Pancreas (tissue), 10 donors: ENCODE measurements around the gene N4BP2L2. TPM values are rescaled to one million over a fixed set of nuclear protein-coding genes. Genes with fewer than 3 reads are reported as not detected.

Experiments used
- ATAC-seq, 4 donors: fragments of 200-7000 bp; cut with Tn5 transposase; one replicate each; pipeline versions ENCODE4 v1.8.0 to v1.9.1; 2020; ENCODE audit warnings: mild to moderate bottlenecking in 4 of 4, moderate library complexity in 4 of 4
- DNase-seq, 6 donors: peaks; one replicate each; pipeline ENCODE4 v3.0.0-alpha.2; 2020
- FAIRE-seq: peaks from 2 replicates; lab custom pipeline; 2012; peaks lifted over from hg19 to GRCh38; lab: Jason Lieb, UNC
- H3K27ac ChIP-seq, 4 donors: fragments of 200-600 bp; sonication (generic); 1 replicate in 3 of 4; 2 replicates in 1 of 4; pipeline versions ENCODE4 v1.5.0 to v1.8.0; 2020
- H3K27me3 ChIP-seq, 4 donors: fragments of 200-600 bp; one replicate each; pipeline ENCODE4 v1.8.0; 2021
- H3K36me3 ChIP-seq, 3 donors: fragments of 200-600 bp; sonication (generic) in 1 of 3; one replicate each; pipeline versions ENCODE4 v1.5.0 to v1.8.0; 2020 to 2021
- H3K4me1 ChIP-seq, 3 donors: fragments of 200-600 bp; one replicate each; pipeline ENCODE4 v1.8.0; 2021
- H3K4me3 ChIP-seq, 4 donors: fragments of 200-600 bp; sonication (generic) in 2 of 4; one replicate each; pipeline versions ENCODE4 v1.5.0 to v1.8.0; 2020 to 2021
- H3K9me3 ChIP-seq, 4 donors: fragments of 200-600 bp; one replicate each; pipeline ENCODE4 v1.8.0; 2021
- WGBS, 2 donors: extraction: QIAGEN DNeasy Blood & Tissue Kit; methylation state at CpG; one replicate each; pipeline ENCODE4 v1.1.7; 2013; 5-methylcytosine and 5-hydroxymethylcytosine counted together
- intact Hi-C, 3 donors: fragments of 100-400 bp; cut with DNase I; formaldehyde crosslinking; loops; one replicate each; pipeline versions ENCODE4 v1.11.1 to v1.14.2; 2022
- polyA plus RNA-seq, 2 donors: library from polyadenylated mRNA; stranded (reverse); fragments of 200-250 nt; gene quantifications; one replicate each; pipeline ENCODE4 v1.2.3, GENCODE V29; 2013
- total RNA-seq, 6 donors: library from RNA; stranded (reverse); fragmentation: NEBNext Ultra II Directional in 4 of 6; extraction: Animal tissue kit (Norgen Biotek cat#: 25700) in 4 of 6; gene quantifications; one replicate each; pipeline versions ENCODE4 v1.2.1 to v1.2.4, GENCODE V29; 2021 to 2023
- TF ChIP-seq, protein P1 (sequence below), 4 donors: fragments of 200-600 bp; sonication (generic) in 3 of 4; IDR thresholded peaks; one replicate each; pipeline versions ENCODE4 v1.5.0 to v1.8.0; 2021; ENCODE audit warnings: antibody characterized with exemption in 4 of 4
- donor health status: healthy with polysubstance abuse.
- donor health status: DM: no; HTN: no; CAD: no; lungs with moderate emphysema.
- donor health status: DM: no; HTN: no; CAD: no.
- donor health status: control.
- donor health status: control.
- donor health status: Bipolar disorder and iron deficiency.
- donor health status: DM: yes; HTN: yes; CAD: no.
- donor health status: DM: no; HTN: no; CAD: no.
- donor health status: DM: no; HTN: no; CAD: no.
- donor health status: DM: yes; HTN: yes; CAD: no.

Gene N4BP2L2
- total and polyA plus RNA-seq, 8 donors: 31.5 to 79.9 (median 50.3) TPM

DNA sequence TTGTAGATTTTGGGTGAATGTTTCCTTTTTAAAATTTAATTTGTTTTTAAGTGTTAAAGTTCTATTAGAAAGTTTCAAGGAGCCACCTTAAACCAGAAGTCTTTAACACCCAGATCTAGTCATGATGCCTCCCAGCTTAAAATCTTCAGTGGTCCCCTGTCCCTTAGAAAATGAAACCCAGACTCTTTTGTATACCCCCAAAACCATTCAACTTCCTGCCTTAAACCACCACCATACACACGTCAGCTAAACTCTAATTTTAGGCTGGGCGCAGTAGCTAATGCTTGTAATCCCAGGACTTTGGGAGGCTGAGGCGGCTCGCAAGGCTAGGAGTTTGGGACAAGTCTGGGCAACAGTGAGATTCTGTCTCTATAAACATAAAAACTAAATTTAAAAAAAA, 148.5 kb downstream of the N4BP2L2 start:
- 81 to 84% methylated on average over 4 of the region's 4 CpGs for WGBS, 2 donors
- Histone ChIP-seq H3K4me1 (no peaks in the 10 kb centered on the region), H3K36me3 (no peaks in the 10 kb centered on the region), H3K27ac (no peak overlapping the region), H3K9me3 (no peaks in the 10 kb centered on the region), H3K27me3 (no peaks in the 10 kb centered on the region), H3K4me3 (no peak overlapping the region)
- no peak for FAIRE-seq
- DNase-seq: no peak
- no peak for ATAC-seq
- intact Hi-C loops: no loop called here
- TF ChIP-seq, protein P1, sequence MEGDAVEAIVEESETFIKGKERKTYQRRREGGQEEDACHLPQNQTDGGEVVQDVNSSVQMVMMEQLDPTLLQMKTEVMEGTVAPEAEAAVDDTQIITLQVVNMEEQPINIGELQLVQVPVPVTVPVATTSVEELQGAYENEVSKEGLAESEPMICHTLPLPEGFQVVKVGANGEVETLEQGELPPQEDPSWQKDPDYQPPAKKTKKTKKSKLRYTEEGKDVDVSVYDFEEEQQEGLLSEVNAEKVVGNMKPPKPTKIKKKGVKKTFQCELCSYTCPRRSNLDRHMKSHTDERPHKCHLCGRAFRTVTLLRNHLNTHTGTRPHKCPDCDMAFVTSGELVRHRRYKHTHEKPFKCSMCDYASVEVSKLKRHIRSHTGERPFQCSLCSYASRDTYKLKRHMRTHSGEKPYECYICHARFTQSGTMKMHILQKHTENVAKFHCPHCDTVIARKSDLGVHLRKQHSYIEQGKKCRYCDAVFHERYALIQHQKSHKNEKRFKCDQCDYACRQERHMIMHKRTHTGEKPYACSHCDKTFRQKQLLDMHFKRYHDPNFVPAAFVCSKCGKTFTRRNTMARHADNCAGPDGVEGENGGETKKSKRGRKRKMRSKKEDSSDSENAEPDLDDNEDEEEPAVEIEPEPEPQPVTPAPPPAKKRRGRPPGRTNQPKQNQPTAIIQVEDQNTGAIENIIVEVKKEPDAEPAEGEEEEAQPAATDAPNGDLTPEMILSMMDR (IDR thresholded peaks at IDR 0.05): no peak

DNA sequence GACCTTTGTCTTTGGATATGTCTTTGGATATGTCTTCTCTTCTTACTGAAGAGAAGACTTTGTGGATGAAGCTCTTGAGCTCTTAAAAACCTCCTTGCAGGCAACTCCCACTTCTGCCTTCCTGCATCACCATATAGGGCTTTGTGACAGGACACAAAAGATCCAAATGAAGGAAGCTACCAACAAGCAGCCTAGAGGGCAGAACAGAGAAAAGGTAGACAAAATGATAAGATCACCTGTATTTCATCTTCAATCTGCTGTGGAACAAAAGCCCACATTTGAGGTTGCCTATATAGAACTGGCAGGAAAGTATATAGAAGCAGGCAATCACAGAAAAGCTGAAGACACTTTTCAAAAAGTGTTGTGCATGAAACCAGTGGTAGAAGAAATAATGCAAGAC, 153.2 kb downstream of the N4BP2L2 start:
- H3K9me3 ChIP-seq: no peaks in the 10 kb centered on the region
- intact Hi-C loops: no loop called here
- no peaks in the 10 kb centered on the region for H3K27me3 ChIP-seq

DNA sequence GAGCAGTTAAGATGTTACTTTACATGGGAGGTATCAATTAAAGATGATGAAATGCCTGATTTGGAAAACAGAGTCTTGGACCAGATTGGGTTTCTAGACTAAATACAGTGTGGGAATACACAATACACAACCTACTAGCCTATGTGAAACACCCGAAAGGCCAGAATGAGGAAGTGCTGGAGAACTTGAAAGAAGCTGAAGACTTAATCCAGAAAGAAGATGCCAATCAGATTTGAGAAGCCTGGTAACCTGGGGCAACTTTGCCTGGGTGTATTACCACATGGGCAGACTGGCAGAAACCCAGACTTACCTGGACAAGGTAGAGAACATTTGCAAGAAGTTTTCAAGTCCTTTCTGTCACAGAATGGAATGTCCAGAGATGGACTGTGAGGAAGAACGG, 153.9 kb downstream of the N4BP2L2 start:
- 77 to 78% methylated on average over 2 of the region's 2 CpGs for WGBS, 2 donors
- H3K27me3 ChIP-seq: no peaks in the 10 kb centered on the region
- ATAC-seq (no peak), DNase-seq (no peak), FAIRE-seq (no peak)
- no peaks in the 10 kb centered on the region for H3K4me1 ChIP-seq
- H3K36me3 ChIP-seq: no peaks in the 10 kb centered on the region
- TF ChIP-seq, protein P1 (IDR thresholded peaks at IDR 0.05): no peak
- H3K4me3 ChIP-seq: no peak overlapping the region
- no peaks in the 10 kb centered on the region for H3K9me3 ChIP-seq
- intact Hi-C loops: no loop called here
- no peak overlapping the region for H3K27ac ChIP-seq

More for the DNA sequence above, 153.2 kb downstream of the N4BP2L2 start:
- Histone ChIP-seq H3K27ac (no peak overlapping the region), H3K4me3 (no peak overlapping the region), H3K36me3 (no peaks in the 10 kb centered on the region), H3K4me1 (no peaks in the 10 kb centered on the region)
- DNase-seq: no peak
- FAIRE-seq: no peak
- TF ChIP-seq, protein P1 (IDR thresholded peaks at IDR 0.05): no peak
- no peak for ATAC-seq

DNA sequence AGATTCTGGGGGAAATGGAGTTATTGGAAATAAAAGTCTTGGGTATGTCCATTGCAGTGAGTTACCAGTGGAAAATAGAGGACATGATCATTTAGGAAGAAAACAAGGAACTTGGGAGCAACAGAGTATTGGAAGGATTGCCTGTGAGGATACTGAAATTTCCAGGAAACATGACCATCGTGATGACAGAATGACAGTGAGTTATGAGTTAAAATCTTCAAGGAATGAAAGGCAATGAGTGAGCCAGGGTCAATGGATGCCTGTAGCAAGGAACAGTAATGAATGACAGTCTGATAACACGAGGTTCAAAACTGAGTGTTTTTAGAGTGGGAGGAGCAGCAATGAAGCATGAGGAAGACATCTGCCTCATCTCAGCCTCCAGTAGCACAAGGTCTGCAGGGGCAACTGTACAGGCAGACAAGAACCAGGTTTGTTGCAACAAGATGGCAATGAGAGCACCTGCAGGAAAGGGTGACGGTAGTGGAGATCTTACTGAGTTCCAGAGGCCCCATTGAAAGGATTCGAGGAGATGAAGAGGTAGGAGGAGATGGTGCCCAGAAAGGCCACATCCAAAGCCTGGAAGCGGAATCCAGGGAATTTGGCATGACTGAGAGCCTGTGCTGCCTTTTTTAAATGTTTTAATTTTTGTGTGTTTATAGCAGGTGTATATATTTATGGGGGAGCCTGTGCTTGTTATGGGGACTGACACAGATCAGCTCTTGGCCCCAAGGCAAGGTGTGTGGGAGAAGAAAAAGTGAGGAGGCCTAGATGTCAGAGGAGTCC, 154.6 kb downstream of the N4BP2L2 start:
- TF ChIP-seq, protein P1 (IDR thresholded peaks at IDR 0.05): no peak
- H3K36me3 ChIP-seq: no peaks in the 10 kb centered on the region
- ATAC-seq (no peak), FAIRE-seq (no peak), DNase-seq (no peak)
- no peaks in the 10 kb centered on the region for H3K27me3 ChIP-seq
- H3K9me3 ChIP-seq: no peaks in the 10 kb centered on the region
- no peak overlapping the region for H3K4me3 ChIP-seq
- WGBS, 2 donors: 77 to 82% methylated on average over 5 of the region's 5 CpGs
- H3K4me1 ChIP-seq: no peaks in the 10 kb centered on the region
- intact Hi-C loops: no loop called here
- H3K27ac ChIP-seq: no peak overlapping the region

Other genes starting within 250 kb of the N4BP2L2 start
- gene ZAR1L, start 223.4 kb downstream of the N4BP2L2 start, total RNA-seq: not detected
- gene ZAR1L, start 223.4 kb downstream of the N4BP2L2 start, polyA plus RNA-seq: not detected
- 1 to 10 TPM in 3 of 6 donors, under 1 TPM in 3; 0.41 to 1.4 (median 0.96) TPM for gene BRCA2, start 223.3 kb downstream of the N4BP2L2 start, total RNA-seq
- gene BRCA2, start 223.3 kb downstream of the N4BP2L2 start, polyA plus RNA-seq: under 1 TPM; 0.07 to 0.19 TPM
- gene N4BP2L1, start 110.7 kb downstream of the N4BP2L2 start, total RNA-seq: 10 to 100 TPM in 3 of 6 donors, 1 to 10 TPM in 3; 5.3 to 18.0 (median 9.4) TPM
- 10 to 100 TPM; 18.4 to 22.4 TPM for gene N4BP2L1, start 110.7 kb downstream of the N4BP2L2 start, polyA plus RNA-seq
- gene PDS5B, start 47.7 kb upstream of the N4BP2L2 start, total RNA-seq: 10 to 100 TPM; 10.4 to 19.9 (median 12.4) TPM
- gene PDS5B, start 47.7 kb upstream of the N4BP2L2 start, polyA plus RNA-seq: 1 to 10 TPM; 2.9 to 7.6 TPM